Muscle of leg (tissue), 11 donors: Measurements from ENCODE around the gene ZNF641. TPM values are rescaled to one million over a fixed set of nuclear protein-coding genes. Genes with fewer than 3 reads are reported as not detected.
A peak's percentile ranks its signal among the peaks of the same experiment; 100 is the strongest.
"Not testable (repeated sequence)": the region's sequence is repeated elsewhere in the genome, so short reads cannot be mapped to it uniquely, and the experiment has no call there.

Experiments
- DNase-seq: peaks from one replicate; pipeline ENCODE4 v3.0.0; 2013
- H3K27ac ChIP-seq: one replicate; pipeline ENCODE4 v1.5.1; 2013; ENCODE audit warnings: mild to moderate bottlenecking, low read length, control low read depth
- H3K27me3 ChIP-seq: one replicate; pipeline ENCODE4 v1.6.1; 2013; ENCODE audit warnings: low read length; ENCODE audit not compliant: control insufficient read depth, insufficient read depth
- H3K36me3 ChIP-seq: one replicate; pipeline ENCODE4 v1.6.1; 2013; ENCODE audit warnings: low read length; ENCODE audit not compliant: control insufficient read depth, insufficient read depth
- H3K4me1 ChIP-seq: one replicate; pipeline ENCODE4 v1.6.1; 2013; ENCODE audit warnings: low read length; ENCODE audit not compliant: control insufficient read depth, insufficient read depth
- H3K4me3 ChIP-seq: one replicate; pipeline ENCODE4 v1.5.1; 2013; ENCODE audit warnings: low read length, control low read depth
- H3K9me3 ChIP-seq: replicated peaks from 2 replicates; pipeline ENCODE4 v1.6.1; 2013; ENCODE audit warnings: low read depth, low read length; ENCODE audit not compliant: control insufficient read depth
- WGBS: methylation state at CpG from one replicate; pipeline ENCODE4 v1.1.5; 2013; ENCODE audit warnings: missing lambda C conversion rate; ENCODE audit not compliant: insufficient coverage; 5-methylcytosine and 5-hydroxymethylcytosine counted together
- polyA plus RNA-seq, 8 donors: library from polyadenylated mRNA; unstranded; fragments of 120-200 nt; gene quantifications; one replicate each; pipeline versions ENCODE4 v1.2.1 to v1.2.3, GENCODE V29; 2013; ENCODE audit warnings: inconsistent platforms in 1 of 8, low replicate concordance in 1 of 8; ENCODE audit not compliant: insufficient read length in 8 of 8, insufficient read depth in 1 of 8
- total RNA-seq: library from RNA; stranded (reverse); fragments of 120-200 nt; gene quantifications from one replicate; pipeline ENCODE4 v1.2.4, GENCODE V29; 2013

Gene ZNF641
- total and polyA plus RNA-seq, 9 donors = 10.5 to 17.8 (median 14.6) TPM

GRCh38 chr12:48339442-48340117, 11.1 kb downstream of the ZNF641 start:
- H3K4me1 ChIP-seq = no peaks in the 10 kb centered on the region
- DNase-seq = no peak
- no peak overlapping the region for H3K27ac ChIP-seq
- H3K27me3 ChIP-seq = no peaks in the 10 kb centered on the region
- H3K36me3 ChIP-seq = peaks cover 24% of the 10 kb centered on the region
- H3K9me3 ChIP-seq = no peaks in the 10 kb centered on the region
- no CpG with 5 or more reads among the region's 3 CpGs for WGBS
- H3K4me3 ChIP-seq = no peak overlapping the region

DNA sequence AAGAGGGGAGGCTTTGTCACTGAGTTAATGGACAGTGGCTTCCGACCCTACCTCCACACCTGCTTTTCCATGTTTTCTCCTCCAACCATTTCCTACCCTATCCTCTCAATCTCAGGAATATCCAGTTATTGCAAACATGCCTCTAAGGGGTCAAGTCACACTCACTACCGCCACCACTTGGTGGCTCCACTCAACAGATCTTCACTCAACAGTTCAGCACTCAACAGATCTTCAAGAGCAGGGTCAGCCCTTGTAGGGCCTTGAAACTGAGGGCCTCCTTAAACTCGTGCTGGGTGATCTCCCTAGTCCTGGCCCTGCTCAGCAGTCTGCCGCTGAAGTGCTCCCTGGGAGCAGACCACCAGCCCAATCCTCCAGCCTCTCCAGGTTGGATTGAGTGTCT, 14.2 kb downstream of the ZNF641 start:
- Histone ChIP-seq H3K9me3 (no peaks in the 10 kb centered on the region), H3K27ac (no peak overlapping the region), H3K27me3 (no peaks in the 10 kb centered on the region), H3K4me3 (no peak overlapping the region), H3K4me1 (no peaks in the 10 kb centered on the region), H3K36me3 (peaks cover 4% of the 10 kb centered on the region)
- 77% methylated on average over 4 of the region's 4 CpGs for WGBS
- no peak for DNase-seq

DNA sequence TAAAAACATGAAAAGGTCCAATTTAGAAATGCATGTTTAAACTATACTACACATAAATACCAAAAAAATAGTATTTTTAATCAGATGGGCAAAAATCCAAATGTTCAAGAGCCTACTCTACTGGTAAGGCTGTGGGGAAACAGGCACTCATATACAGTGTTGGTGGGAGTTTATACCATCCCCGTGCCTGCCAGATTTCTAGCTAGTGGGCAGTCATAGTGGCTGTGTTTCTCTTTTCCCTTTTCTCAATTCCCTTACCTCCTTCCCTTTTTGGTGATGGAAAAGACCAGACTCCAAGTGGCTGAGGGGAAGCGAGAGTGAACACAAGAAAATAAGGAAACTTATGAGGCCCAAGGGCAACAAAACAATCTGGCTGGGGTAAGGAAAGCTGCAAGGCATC, 14.7 kb downstream of the ZNF641 start:
- peaks cover 4% of the 10 kb centered on the region for H3K36me3 ChIP-seq
- DNase-seq = peak; percentile 50
- no CpG with 5 or more reads among the region's 2 CpGs for WGBS
- H3K4me3 ChIP-seq = no peak overlapping the region
- no peaks in the 10 kb centered on the region for H3K27me3 ChIP-seq
- no peaks in the 10 kb centered on the region for H3K9me3 ChIP-seq
- H3K4me1 ChIP-seq = no peaks in the 10 kb centered on the region
- H3K27ac ChIP-seq = no peak overlapping the region

DNA sequence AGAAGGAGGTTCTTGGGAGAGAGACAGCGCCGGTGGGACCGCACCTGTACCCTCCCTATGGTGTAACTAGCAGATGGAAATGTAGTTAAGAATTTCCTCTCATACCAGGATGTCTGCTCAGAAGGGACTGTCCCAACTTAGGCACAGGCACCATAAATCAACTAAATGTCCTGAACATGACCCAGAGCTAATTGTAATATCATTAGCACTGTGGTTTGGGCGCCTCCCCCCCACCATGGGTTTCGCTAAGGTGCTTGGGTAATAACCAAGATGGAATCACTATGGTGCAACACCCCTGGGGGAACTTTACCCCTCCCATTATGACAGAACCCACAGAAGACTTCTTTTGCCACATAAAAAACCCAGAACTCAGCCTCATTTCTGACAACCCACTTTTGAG, 15.9 kb downstream of the ZNF641 start:
- Histone ChIP-seq H3K4me3 (no peak overlapping the region), H3K4me1 (no peaks in the 10 kb centered on the region), H3K9me3 (no peaks in the 10 kb centered on the region), H3K36me3 (no peaks in the 10 kb centered on the region), H3K27ac (no peak overlapping the region), H3K27me3 (no peaks in the 10 kb centered on the region)
- 94% methylated on average over 2 of the region's 5 CpGs for WGBS
- no peak for DNase-seq

DNA sequence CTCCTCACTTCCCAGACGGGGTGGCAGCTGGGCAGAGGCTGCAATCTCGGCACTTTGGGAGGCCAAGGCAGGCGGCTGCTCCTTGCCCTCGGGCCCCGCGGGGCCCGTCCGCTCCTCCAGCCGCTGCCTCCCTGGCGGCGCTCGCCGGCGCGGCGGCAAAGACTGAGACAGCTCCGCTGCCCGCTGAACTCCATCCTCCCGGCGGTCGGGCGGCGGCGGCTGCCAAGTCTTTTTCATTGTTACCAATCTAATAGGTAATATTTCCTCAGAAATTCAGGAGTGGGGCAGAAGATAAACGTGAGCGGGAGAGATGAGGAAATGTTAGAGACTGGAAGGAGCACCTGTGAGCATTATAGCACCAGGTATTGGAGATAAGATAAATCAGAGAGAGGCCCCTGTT, 17.0 kb downstream of the ZNF641 start:
- not testable (repeated sequence) for H3K36me3 ChIP-seq, H3K9me3 ChIP-seq, DNase-seq, H3K27me3 ChIP-seq, H3K4me3 ChIP-seq, H3K27ac ChIP-seq, H3K4me1 ChIP-seq
- no CpG with 5 or more reads among the region's 26 CpGs for WGBS

DNA sequence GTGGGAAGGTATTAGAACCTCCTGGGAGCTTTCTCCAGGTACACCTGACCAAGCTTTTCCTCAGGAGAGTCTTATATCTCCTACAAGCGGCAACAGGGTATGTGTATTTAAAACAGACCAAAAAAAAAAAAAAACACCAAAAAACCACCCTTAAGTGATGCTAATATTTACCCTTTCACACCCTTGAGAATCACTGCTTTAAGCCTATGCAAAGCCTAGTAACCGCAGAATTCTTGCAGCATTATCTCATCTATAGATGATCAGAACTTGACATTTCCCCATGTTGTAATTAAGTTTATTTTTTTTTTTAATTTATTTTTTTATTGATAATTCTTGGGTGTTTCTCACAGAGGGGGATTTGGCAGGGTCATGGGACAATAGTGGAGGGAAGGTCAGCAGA, 19.3 kb downstream of the ZNF641 start:
- Histone ChIP-seq H3K9me3 (no peaks in the 10 kb centered on the region), H3K27ac (no peak overlapping the region), H3K36me3 (no peaks in the 10 kb centered on the region), H3K4me1 (no peaks in the 10 kb centered on the region), H3K27me3 (no peaks in the 10 kb centered on the region), H3K4me3 (no peak overlapping the region)
- no peak for DNase-seq
- WGBS = no CpG with 5 or more reads among the region's 2 CpGs

- no peaks in the 10 kb centered on the region for H3K27me3 ChIP-seq
- H3K36me3 ChIP-seq = no peaks in the 10 kb centered on the region
- 87% methylated on average over 49 of the region's 55 CpGs for WGBS
- no peak overlapping the region for H3K4me3 ChIP-seq
- DNase-seq = no peak
- no peaks in the 10 kb centered on the region for H3K4me1 ChIP-seq
- H3K27ac ChIP-seq = no peak overlapping the region
- no peaks in the 10 kb centered on the region for H3K9me3 ChIP-seq
These were observed 21.4 kb downstream of the ZNF641 start for GRCh38 chr12:48329199-48329939.

GRCh38 chr12:48316491-48316890, 34.2 kb downstream of the ZNF641 start:
- Histone ChIP-seq H3K36me3 (no peaks in the 10 kb centered on the region), H3K27me3 (no peaks in the 10 kb centered on the region), H3K9me3 (peaks cover 2% of the 10 kb centered on the region), H3K4me1 (no peaks in the 10 kb centered on the region), H3K27ac (no peak overlapping the region), H3K4me3 (no peak overlapping the region)
- DNase-seq = no peak
- WGBS = 73% methylated on average over 2 of the region's 2 CpGs

- no peak overlapping the region for H3K27ac ChIP-seq
- WGBS = 39% methylated on average over 2 of the region's 3 CpGs
- H3K4me1 ChIP-seq = no peaks in the 10 kb centered on the region
- H3K27me3 ChIP-seq = no peaks in the 10 kb centered on the region
- H3K36me3 ChIP-seq = no peaks in the 10 kb centered on the region
- H3K9me3 ChIP-seq = peaks cover 2% of the 10 kb centered on the region
- DNase-seq = no peak
- no peak overlapping the region for H3K4me3 ChIP-seq
These were observed 39.4 kb downstream of the ZNF641 start for GRCh38 chr12:48311313-48311712.

DNA sequence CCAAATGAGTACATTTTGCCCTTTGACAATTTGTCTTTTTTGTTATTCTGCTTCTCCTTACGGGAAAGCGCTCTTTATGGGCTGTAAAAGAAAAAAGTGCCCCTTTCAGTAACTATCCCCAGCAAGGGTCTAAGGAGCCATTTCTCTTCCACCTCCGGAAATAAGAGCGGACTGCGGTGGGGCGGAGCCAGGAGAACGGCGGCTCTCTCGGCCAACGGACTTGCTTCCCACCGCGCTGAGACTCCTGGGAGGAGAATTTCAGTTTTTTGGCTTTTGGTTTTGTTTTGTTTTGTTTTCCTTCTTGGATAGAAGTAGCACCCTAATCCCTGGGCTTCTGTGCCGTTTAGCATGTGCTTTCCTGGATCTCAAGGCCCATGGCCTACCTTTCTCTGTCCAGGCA, 43.5 kb downstream of the ZNF641 start:
- no peaks in the 10 kb centered on the region for H3K36me3 ChIP-seq

More for the DNA sequence above, 43.5 kb downstream of the ZNF641 start:
- Histone ChIP-seq H3K4me1 (no peaks in the 10 kb centered on the region), H3K9me3 (no peaks in the 10 kb centered on the region), H3K27ac (no peak overlapping the region), H3K4me3 (no peak overlapping the region), H3K27me3 (no peaks in the 10 kb centered on the region)
- WGBS = 89% methylated on average over 7 of the region's 13 CpGs
- DNase-seq = no peak
